GM21737 (cell line): Measurements from ENCODE around the gene SEPTIN8.
A peak's percentile ranks its signal among the peaks of the same experiment; 100 is the strongest.

Experiments used
- ATAC-seq: cut with Tn5 transposase; IDR thresholded peaks from one replicate; pipeline ENCODE4 v1.9.1; 2021; ENCODE audit warnings: mild to moderate bottlenecking, moderate library complexity; ENCODE audit not compliant: unreplicated experiment

SEPTIN8 gene

DNA sequence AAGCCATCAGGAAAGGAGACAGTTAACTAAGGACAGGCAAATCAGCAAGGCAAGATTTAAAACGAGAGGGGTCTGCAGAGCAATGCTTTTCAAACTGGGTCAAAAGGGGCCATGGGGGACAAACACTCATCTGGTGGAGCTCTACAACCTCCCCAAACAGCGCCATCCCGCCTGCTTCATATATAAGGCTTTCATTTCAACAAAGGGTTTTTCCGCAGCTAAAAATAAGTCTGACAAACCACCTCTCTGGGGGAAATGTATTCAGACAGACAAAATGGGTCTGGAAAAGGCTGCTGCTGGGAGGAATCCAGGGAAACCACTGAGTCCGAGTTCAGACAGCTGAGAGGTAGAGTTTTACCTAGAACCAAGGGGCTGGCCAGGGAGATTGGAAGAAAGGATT lies 8.3 kb upstream of the SEPTIN8 start:
- no peak for ATAC-seq

DNA sequence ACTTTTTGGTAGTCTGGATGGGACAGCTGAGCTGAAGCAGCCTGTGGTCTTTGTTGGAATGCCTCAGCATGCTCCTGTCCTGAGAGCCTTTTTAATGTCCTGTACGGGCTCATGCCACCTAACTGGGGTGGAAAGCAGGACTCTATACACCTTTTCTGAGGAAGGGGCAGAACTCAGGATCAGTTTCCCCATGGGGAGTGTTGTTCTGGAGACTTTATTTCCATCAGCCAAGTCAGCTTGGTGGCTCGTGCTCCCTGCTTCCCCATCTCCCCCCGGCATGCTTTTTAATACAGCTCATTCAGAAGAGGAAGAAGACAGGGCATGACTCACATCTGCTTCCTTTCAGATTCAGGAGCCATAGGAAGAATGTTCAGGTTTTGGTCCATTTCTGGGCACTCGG lies 5.1 kb upstream of the SEPTIN8 start:
- ATAC-seq, result no peak

DNA sequence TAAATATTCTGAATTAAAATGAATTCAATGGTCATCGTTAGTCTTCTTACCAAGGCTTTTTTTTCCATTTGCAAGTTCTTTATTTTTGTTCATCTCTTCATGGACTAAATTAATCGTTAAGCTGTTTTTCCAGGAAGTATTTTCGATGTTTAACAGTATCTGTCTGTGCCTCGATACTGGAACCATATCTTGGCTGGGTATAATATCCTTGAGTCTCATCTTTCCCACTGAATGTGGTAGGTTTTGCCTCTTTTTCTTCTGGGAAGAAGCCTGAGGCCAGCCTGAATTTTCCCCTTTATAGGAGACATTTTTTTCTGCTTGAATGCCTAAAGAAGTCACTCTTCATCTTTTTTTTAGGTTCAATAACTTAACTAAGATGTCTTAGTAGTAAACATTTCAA lies 4.0 kb upstream of the SEPTIN8 start:
- no peak for ATAC-seq

DNA sequence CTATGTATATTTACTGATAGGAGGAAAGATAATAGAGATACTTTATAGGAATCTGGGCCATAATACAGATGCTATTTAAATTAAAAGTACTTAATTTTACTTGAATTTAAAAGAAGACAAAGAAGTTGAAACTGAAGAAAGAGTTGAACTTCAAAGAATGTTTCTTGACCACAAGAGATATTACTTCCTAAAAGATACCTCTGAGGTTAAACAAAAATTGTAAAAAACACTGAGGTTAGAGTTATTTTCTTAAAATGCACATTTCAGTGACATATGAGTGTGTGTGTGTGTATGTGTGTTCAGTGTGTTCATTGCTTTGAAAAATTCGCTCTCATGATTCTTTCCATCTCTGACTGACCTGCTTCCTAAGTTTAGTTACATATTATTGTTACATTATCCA lies 3.5 kb upstream of the SEPTIN8 start:
- no peak for ATAC-seq

DNA sequence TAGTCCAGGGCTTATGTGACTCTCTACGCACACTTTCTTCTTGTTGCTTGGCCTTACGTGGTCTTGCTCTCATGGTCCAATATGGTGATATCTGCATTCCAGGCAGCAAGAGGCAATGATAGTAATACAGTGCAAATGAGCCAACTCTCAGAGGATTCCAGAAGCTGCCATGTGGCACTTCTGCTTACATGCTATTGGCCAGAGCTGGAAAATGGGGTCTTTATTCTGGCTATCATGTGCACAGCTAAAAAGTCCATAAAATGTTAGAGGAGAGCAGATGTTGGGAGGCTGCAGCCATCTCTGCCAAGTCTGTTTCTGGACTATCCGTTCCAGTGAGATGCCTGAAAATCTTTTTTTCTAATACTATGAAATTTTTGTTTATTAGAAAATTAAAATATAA lies 2.9 kb upstream of the SEPTIN8 start:
- ATAC-seq, result no peak

DNA sequence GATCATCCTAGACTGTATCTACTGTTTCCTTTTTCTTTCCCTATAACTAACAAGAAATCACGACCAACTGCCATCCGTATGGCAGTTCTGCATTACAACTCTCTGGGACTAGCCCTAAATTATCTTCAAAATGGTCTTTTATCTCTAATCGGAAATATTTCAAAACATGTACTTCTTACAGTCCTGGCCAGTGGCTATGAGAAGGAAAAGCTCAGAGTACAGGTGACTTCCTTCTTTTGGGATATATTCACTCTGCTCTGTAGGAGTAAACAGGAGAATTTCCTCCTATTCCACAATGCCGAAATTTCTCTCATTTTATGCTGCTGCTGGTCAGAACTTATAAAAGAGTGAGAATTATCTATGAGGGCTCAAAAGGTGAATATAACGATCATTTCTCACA lies 1.8 kb upstream of the SEPTIN8 start:
- ATAC-seq, result no peak

DNA sequence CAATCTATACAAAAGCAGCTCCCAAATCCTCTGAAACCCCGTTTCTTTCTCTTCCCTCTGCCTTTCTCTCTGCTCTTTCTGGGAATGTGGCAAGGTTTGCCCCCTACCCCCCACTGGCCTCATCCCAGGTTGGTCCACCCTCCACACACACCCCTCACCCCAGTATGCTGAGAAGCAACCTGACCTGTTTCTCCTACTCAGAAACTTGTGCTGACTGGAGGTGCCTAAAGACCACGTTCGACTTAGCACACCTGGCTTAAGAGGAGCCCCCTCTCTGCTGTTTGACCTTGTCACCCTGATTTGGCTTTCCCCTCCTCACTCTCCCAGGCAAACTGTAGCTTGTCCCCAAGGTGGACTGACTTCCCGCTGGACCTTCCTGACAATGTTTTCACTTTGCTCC lies 1.1 kb upstream of the SEPTIN8 start:
- no peak for ATAC-seq

DNA sequence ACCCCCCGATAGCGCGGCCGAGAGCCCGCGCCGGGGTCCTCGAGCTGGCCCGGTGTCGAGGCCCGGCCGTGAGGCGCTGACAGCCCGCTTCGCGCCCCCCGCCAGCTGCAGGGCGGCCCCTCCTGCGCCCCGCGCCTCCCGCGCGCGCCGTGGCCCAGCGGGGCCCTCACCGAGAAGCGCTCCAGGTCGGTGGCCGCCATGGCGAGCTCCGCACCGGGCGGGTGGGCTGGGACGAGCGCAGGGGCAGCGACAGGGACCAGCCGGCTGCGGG lies 166 bp downstream of the SEPTIN8 start:
- no peak for ATAC-seq

DNA sequence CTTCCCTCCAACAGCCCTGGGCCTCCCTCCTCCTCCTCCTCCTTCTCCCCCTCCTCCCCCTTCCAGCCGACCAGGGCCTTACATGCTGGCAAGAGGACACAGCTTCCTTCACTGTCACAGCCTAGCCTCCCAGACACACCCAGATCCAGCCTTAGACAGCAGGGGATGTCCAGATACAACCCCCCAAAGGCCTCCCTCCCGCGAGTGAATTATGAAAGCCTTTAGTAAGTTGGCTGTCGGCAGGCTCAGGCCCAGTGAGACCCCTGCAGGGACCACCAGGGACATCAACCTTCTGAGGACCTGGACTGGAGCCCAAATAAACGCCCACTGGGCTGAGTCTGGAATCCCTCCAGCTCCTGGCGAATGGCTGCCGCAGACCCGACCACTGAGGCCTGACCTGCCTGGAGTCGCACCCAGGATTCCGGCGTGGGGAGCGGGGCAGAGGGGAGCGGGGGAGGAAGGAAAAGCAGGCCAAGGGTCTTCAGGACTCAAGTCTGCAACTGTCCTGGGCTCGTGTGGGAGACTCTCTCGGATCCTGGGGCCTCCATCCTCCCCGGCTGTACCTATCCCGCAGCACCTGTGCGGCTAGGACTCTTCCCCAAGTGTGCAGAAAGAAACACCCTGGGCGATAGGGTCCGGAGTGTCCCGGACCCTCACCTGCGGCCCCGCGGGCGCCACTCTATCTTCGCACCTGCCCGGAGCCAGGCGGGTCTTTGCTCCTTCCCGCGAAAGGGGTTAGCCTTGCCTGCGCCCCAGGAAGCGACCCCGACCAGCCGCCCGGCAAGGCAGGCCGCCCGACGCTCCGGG lies 705 bp downstream of the SEPTIN8 start:
- peak; percentile 21 for ATAC-seq

DNA sequence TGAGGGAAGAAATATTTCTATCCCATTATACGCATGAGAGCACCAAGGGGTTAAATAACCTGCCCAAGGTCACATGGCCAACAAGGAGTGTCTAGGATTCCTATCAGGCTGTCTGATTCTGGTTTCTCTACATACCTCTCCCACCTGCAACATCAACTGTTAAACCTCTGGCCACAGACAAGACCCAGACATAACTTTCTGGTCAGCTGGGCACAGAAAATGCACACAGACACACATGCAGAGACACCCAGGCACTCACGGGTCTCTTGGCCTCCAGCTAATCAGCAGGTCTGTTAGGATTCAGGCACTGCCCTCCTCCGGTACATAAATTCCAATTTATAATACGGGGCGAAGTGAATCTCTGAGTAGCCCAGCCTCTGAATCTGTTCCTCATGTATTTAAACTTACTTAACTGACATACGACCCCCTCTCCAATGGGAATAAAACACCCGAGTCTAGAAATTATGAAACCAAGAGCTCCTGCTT lies 1.5 kb downstream of the SEPTIN8 start:
- ATAC-seq, result no peak

DNA sequence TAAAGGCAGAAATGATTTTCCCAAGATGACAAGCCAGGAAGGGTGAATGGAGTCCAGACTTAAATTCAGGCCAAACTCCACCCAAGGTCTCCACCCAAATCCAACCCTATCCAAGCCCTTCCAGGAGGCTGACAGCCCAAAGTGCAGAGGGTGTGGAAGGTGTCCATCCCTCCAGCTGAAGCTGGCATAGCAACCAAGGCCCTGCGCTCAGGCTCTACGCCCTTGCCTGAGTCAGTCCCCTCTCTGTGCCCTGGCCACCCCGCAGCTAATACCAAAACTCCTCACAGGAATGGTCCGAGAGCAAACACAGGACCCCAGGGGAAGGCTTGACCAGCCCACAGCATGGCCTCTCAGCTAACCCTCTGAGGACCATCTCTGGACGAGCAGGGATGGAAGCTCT lies 2.1 kb downstream of the SEPTIN8 start:
- no peak for ATAC-seq

DNA sequence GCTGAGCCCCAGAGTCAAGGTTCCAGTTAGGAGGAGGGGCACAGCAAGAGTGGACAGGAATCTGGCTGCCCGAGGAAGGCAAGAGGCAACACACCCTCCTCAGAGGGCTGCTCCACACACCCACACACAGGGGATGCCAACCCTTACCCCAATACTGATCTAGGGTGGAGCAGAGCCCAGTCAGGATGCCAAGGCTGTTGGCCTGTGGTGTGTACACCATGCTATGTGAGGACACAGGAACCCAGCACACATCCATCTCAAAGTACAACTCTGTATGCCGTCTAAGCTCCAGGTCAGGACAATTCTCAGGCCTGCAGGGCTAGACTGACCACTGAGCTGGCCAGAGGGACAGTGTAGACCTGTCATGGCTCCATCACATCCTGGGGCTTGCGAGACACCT lies 2.6 kb downstream of the SEPTIN8 start:
- ATAC-seq, result no peak

DNA sequence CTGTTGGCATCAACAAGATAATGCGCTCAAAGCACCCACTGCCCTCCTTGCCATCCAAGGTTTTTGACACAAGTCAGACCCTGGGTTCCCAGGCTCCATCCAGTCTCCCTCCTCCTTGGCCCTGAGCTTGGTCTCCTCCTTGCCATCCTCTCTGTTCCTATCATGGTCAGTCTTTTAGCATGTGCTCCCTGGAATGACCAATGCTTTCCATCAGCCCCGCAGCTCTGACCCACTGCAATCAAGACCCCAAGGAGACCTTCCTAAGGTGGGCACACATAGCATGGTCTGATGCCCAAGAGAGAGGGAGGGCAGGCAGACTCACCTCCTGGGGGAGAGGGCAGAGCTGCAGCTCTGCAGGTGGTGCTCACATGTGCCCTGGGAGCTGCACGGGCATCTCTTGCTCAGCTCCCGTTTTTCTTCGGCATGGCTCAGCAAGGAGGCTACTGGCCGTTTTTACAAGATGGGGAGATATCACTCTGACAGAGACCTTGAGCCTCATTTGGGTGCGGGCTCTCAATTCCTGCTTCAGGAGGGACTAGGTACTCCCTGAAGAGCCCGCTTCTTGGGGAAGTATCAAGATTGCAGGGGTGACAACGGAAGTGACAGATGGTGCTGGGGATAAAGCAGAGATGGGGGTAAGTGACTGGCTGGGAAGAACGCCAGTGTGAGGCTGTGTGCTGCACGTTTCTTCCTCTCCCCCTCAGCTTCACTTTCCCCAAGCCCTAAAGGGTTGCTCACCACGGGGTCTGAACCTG lies 3.3 kb downstream of the SEPTIN8 start:
- no peak for ATAC-seq

DNA sequence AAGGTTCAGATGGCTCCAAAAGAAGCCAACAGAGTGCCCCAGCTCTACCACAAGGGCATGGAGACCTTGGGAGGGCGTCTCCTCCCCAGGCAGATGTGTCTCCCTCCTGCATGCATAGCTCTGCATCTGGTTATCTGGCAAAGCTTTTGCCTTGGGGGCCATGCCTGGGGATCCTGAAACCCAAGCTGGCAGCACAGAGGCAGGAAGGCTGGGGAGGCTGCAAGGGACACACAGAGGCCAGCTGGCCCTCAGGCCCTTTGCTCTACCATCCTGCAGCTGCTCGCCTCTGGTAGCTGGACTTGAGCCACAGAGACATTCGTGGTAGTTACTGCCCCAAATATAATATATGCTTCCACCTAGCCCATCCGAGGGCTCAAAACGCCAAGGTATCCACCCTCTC lies 3.9 kb downstream of the SEPTIN8 start:
- no peak for ATAC-seq

DNA sequence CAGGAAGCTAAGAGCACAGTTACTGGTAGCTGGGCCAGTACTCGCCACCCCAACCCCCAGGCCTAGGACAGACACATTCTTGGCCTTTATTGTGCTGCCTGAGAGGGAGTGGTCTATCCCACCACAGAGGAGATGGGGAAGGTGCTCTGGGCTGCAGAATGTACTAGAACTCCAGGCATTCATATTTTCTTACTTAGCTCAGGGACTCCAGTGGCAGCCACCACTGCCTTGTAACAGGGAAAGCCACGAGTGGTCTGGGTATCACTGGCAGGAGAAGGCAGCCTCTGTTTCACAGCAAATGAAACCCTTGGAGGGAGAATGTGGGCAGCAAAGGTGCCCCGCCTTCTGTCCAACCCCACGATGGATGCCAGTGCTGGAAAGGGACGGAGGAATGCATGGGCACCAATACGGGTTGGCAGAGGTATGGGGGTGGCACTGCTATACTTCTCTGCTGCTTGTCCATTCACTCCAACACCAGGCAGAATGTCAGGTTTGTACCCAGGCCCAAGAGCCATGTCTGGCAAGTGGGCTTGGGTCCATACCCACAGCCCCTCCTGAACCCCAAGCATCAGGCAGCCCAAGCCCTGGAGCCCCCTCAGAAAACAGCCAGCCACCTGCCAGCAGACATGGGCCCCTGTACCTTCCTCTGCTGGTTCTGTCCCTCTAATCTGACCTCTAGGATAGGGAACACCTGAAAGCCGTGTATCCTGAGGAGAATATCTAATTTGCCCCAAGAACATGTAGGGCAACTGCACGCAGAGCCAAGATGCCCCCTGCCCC lies 4.6 kb downstream of the SEPTIN8 start:
- no peak for ATAC-seq

DNA sequence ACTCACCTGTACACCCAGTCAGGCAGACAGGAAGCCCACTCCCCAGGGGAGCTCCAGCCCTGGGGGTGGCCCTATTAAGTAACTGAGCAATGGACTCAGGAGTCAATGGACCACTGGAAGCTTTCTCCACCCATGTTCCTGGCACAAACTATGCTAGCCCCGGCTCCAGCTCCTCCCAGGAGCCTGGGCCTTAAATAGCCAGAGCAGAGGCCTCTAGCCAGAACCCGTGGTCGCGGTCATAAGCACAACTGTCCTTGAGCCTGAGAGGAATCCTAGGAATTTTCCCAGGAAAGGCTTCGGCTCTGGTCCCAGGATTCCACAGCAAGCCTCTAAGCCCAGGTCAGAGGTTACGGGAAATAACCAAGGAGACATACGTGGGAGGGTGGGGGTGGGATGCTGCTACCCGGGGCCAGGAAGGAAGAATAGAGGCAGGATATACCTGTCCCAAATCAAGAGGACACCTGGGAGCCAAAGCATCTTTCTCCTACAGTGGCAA lies 5.5 kb downstream of the SEPTIN8 start:
- ATAC-seq, result no peak

DNA sequence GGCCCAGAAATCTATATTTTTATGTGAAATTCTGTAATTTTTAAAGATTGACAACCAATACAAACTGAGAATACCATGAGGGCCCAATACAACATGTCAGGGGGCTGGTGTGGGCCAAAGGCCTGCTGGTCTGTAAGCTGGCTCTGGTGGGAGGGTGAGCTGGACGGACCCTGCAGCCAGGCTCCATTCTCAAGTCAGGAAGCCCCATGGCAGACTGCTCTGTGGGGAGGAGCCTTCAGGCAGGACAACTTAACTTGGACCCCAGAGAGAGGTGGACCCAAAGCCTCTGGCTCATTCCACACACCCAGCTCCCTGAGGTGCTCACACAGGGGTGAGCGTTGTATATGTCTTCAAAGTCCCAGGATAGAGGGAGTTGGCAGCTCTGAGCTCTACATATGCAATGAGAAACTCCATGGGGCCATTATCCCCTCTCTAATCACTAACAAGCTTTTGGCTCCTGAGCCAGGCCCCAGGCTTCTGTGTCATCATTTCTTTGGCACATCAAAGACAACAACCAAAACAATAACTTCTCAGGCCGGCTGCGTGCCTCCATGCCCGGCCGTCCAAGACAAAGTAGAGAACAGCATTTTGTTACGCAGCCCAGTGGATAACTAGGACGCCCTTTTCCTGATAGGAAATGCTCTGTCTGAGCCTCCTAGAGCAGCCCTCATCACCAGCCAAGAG lies 6.4 kb downstream of the SEPTIN8 start:
- no peak for ATAC-seq

DNA sequence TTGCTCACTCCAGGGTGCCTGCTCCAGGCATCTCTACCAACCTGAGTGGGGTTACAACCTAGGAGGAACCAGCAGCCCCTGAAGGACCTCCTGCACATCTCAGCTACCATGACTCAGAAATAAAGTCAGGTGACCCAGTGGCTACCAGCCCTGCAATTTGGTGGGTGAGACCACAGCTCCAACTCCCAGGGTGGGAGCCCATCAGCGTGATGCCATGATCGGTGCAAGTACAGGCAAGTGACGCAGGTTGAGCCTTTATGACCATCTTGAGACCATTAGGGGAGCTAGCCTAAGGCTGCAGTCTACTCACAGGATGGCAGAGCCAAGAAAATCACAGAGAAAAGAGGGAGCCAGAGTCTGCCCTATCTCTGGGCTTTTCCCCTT lies 8.6 kb downstream of the SEPTIN8 start:
- ATAC-seq, result no peak

DNA sequence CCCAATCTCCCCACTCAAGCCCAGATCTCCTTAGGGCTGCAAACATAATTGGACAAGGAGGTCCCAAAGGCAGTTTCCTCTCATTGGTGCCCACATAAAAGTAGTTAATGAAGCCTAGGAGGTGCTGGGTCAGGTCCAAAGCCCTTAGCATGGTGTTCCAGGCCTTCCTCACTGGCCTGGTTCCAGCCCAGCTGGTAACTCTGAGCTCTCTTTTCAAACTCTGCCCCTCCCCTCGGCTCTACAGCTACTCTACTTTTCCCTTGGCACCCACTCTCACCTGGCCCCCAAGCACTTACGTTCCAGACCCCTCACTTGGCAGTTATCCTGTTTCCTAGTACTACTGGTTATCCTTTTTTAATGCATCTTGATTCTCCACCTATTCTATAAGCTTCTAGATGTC lies 9.9 kb downstream of the SEPTIN8 start:
- ATAC-seq, result no peak

DNA sequence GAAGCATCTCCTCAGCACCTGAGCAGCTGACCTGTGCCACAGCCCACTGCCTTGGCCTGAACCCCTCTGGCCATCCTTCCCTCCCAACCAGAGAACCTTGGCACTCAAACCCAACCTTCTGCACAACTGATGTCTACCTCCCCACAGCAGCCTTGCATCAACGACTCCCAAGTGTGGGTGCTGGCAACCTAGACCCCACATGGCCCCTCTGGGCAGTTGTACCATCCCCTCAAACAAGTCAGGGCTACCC lies 10.3 kb downstream of the SEPTIN8 start:
- ATAC-seq, result no peak

DNA sequence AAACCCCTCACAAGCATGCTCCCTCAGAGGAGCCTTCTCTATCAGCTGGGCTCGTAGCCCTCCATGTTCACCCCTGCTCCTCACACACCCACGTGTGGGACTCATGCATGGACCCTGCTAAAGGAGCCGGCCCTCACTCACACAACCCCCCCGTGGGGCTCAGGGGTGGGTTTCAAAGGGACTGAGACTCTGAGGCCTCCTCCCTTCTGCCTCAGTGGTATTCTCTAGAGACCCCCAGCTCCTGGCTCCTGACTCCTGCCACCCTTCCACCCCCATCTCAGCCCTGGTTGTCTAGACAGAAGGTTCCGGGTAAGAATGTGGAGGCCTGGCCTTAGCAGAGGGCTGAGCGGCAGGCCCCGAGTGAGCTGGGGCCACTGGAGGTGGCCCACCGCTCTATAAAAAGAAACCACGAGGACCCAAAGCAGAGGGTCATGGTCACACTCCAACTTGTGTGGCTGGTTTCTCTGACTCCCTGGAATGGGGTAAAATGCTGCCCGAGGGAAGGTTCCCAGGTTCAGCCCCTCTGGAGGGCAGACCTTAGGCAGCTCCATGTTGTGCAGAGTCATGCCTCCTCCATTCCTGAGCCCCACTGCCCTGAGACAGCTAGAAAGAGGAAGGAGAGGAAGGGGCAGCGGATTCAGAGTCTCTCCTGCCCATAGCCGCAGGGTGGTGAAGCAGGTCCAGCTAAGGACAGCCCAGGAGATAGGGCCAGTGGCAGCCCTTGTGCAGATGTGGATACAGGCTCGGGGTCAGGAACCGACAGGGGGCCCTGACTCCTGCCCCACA lies 10.8 kb downstream of the SEPTIN8 start:
- no peak for ATAC-seq
